NCI-H2029 (cell line): ENCODE measurements around the gene RNF13.

ENCODE experiments used
- DNase-seq: peaks from one replicate; lab custom pipeline; 2025; lab: John Stamatoyannopoulos, UW

Gene RNF13

GRCh38 chr3:149812606-149813366 lies at the start of gene RNF13:
TSS of gene RNF13 (plus strand) at chr3:149813215. CDS start at chr3:149846027, 32,812 bp downstream.
- DNase-seq = peak; percentile 56

- no peak for DNase-seq
Measured at GRCh38 chr3:149763565-149764195, 49.3 kb upstream of the RNF13 start.

- DNase-seq = no peak
Measured at GRCh38 chr3:149764302-149764701, 48.7 kb upstream of the RNF13 start.

- no peak for DNase-seq
Measured at GRCh38 chr3:149765762-149766334, 47.2 kb upstream of the RNF13 start.

- DNase-seq = no peak
Measured at GRCh38 chr3:149767720-149768119, 45.3 kb upstream of the RNF13 start.

- DNase-seq = no peak
Measured at GRCh38 chr3:149768704-149769103, 44.3 kb upstream of the RNF13 start.

GRCh38 chr3:149770246-149770645 lies 42.8 kb upstream of the RNF13 start:
- no peak for DNase-seq

GRCh38 chr3:149771652-149772271 lies 41.3 kb upstream of the RNF13 start:
- peak; percentile 1 for DNase-seq

GRCh38 chr3:149772861-149773260 lies 40.2 kb upstream of the RNF13 start:
- DNase-seq = no peak

GRCh38 chr3:149776170-149776569 lies 36.8 kb upstream of the RNF13 start:
- DNase-seq = no peak

GRCh38 chr3:149777414-149778214 lies 35.4 kb upstream of the RNF13 start:
- no peak for DNase-seq

- no peak for DNase-seq
Measured at GRCh38 chr3:149781211-149781610, 31.8 kb upstream of the RNF13 start.

- DNase-seq = no peak
Measured at GRCh38 chr3:149781741-149782140, 31.3 kb upstream of the RNF13 start.

- DNase-seq = no peak
Measured at GRCh38 chr3:149783576-149783975, 29.4 kb upstream of the RNF13 start.

- DNase-seq = no peak
Measured at GRCh38 chr3:149784064-149784704, 28.8 kb upstream of the RNF13 start.

- no peak for DNase-seq
Measured at GRCh38 chr3:149790268-149790667, 22.7 kb upstream of the RNF13 start.

- no peak for DNase-seq
Measured at GRCh38 chr3:149790698-149791097, 22.3 kb upstream of the RNF13 start.

- no peak for DNase-seq
Measured at GRCh38 chr3:149792452-149793270, 20.4 kb upstream of the RNF13 start, which contains the start of gene ANKUB1. TSS of gene ANKUB1 (minus strand) at chr3:149792554. CDS start at chr3:149792366, 188 bp downstream.

GRCh38 chr3:149796026-149796425 lies 17.0 kb upstream of the RNF13 start:
- DNase-seq = no peak

- no peak for DNase-seq
Measured at GRCh38 chr3:149800693-149801092, 12.3 kb upstream of the RNF13 start.
